ENCODE measurements around the gene CLCN6. TPM values are rescaled to one million over a fixed set of nuclear protein-coding genes. Genes with fewer than 3 reads are reported as not detected.

CLCN6 gene
- total RNA-seq, 1 donor from 2014 or later, result 56.3 TPM

DNA sequence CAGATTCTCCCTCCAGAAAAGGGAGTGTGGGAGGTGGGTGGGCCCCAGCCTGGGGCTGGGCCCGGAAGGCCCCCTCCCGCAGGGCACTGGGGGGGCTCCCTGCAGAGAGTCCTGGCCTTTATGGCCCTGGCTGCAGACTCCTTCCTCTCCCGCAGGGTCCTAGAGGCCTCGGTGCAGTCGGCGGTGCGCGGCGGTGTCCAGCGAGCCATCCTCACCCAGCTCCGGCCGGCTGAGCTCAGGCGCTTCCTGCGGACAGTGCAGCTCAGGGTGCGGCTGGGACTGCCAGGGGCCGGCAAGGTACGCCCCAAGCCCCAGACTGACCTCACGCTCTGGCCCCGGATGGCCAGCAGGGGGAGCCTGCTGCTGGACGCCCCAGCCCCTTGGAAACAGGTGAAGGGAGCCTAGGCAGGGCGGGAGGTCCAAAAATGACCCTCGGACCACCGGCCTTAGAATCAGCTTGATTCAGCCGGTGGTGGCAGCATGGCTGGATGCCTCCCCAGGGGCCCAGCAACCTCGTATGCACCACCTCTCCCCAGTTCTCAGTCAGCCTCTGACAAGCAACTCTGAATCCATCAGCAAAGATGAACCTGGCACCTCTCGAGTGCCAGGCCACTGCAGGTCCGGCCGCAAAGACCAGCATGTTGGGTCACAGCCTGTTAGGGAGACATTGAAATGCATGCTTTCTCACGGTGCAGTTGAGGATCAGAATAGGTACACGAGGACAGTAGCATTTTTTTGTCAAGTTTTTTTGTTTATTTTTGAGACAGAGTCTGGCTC is 20.8 kb upstream of the CLCN6 start:
- Mint-ChIP-seq H3K27me3 (ENCODE audit: low read depth) (no peaks in the 10 kb centered on the region), H3K27ac (ENCODE audit: unreplicated experiment) (peak overlapping the region; percentile 22), H3K9me3 (no peaks in the 10 kb centered on the region), H3K4me3 (no peak overlapping the region), H3K4me1 (peaks cover 5% of the 10 kb centered on the region), H3K36me3 (ENCODE audit: low read depth) (no peaks in the 10 kb centered on the region)
- peak; percentile 65 for DNase-seq (ENCODE audit: low read depth, low spot score)
- TF ChIP-seq, protein P1, sequence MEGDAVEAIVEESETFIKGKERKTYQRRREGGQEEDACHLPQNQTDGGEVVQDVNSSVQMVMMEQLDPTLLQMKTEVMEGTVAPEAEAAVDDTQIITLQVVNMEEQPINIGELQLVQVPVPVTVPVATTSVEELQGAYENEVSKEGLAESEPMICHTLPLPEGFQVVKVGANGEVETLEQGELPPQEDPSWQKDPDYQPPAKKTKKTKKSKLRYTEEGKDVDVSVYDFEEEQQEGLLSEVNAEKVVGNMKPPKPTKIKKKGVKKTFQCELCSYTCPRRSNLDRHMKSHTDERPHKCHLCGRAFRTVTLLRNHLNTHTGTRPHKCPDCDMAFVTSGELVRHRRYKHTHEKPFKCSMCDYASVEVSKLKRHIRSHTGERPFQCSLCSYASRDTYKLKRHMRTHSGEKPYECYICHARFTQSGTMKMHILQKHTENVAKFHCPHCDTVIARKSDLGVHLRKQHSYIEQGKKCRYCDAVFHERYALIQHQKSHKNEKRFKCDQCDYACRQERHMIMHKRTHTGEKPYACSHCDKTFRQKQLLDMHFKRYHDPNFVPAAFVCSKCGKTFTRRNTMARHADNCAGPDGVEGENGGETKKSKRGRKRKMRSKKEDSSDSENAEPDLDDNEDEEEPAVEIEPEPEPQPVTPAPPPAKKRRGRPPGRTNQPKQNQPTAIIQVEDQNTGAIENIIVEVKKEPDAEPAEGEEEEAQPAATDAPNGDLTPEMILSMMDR (conservative IDR thresholded peaks at IDR 0.05), result peak; percentile 84

DNA sequence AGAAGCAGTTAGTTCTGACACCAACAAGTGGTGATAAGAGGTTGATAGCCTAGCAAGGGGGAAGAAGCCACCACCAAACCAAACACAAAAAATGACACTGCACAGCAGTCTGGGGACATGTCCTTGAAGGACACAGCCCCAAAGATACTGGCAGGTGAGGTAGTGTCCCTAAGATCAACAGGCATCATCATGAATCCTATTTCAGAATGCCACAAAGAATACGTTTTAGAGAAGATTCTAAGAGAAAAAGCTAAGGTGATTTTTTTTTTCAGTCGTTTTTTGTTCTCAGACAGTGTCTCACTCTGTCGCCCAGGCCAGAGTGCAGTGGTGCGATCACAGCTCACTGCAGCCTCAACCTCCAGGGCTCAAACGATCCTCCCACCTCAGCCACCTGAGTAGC is 19.8 kb upstream of the CLCN6 start:
- Mint-ChIP-seq H3K4me1 (peaks cover 5% of the 10 kb centered on the region), H3K36me3 (ENCODE audit: low read depth) (no peaks in the 10 kb centered on the region), H3K9me3 (no peaks in the 10 kb centered on the region), H3K27ac (ENCODE audit: unreplicated experiment) (no peak overlapping the region), H3K4me3 (no peak overlapping the region), H3K27me3 (ENCODE audit: low read depth) (no peaks in the 10 kb centered on the region)
- DNase-seq (ENCODE audit: low read depth, low spot score), result no peak
- TF ChIP-seq, protein P1 (conservative IDR thresholded peaks at IDR 0.05), result no peak

DNA sequence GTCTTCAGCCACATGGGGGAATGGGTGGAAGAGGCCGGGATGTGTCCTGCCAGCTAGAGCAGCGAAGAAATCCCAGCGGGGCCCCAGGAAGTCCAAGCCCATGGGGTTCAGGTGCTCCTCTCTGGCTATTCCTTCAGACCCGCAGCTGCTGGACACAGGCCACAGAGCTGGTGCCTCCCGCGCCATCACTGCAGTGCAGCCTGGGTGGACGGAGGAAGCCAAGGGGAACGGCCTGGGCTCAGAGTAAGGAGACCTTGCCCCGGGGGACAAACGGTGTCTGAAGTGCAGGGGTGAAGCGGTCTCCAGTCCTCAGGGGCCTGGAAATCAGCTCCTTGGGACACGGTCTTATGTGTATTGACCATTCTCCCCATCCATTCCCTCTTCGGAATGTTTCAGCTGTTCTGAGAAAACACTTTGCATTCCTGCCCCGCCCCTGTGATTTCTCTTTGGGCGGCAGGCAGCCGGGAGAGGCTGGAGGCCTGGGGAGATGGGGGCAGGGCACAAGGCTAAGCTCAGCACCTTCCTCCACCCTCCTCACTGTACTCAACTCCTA is 18.7 kb upstream of the CLCN6 start:
- Mint-ChIP-seq H3K27ac (ENCODE audit: unreplicated experiment) (no peak overlapping the region), H3K4me1 (peaks cover 5% of the 10 kb centered on the region)

DNA sequence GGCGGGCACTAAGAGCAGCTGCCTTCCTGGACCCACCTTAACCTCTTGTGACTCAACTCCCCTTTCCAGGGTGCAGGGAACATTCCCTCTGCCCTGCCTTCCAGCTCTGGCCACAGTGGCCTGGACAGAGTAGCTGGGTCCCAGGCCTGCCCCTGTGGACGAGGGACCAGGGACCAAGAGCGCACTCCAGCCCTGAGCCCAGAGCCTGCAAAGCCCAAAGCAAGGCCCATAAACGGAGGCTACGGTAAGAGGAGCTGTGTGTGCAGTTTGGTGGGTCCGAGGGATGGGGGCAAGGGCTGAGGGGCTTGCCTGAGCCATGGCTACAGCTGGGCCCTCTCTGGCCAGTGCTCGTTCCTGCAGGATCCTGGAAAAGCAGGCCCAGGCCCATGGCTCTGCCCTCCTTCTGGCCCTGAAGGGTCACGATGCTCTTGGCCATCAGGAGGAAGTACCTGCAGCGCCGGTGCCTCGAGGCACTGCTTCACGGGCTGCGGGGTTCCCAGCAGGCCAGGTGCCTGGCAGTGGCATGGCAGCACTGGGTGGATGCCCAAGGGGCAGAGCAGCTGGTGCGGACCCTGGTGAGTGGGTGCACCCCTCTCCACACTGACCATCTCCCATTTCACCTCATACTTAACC is 18.1 kb upstream of the CLCN6 start:
- DNase-seq (ENCODE audit: low read depth, low spot score), result no peak
- TF ChIP-seq, protein P1 (conservative IDR thresholded peaks at IDR 0.05), result no peak
- H3K36me3 Mint-ChIP-seq (ENCODE audit: low read depth), result no peaks in the 10 kb centered on the region
- peaks cover 5% of the 10 kb centered on the region for H3K4me1 Mint-ChIP-seq
- no peaks in the 10 kb centered on the region for H3K27me3 Mint-ChIP-seq (ENCODE audit: low read depth)
- no peaks in the 10 kb centered on the region for H3K9me3 Mint-ChIP-seq
- H3K4me3 Mint-ChIP-seq, result no peak overlapping the region
- H3K27ac Mint-ChIP-seq (ENCODE audit: unreplicated experiment), result peak overlapping the region; percentile 43

More for the DNA sequence above, 18.7 kb upstream of the CLCN6 start:
- TF ChIP-seq, protein P1 (conservative IDR thresholded peaks at IDR 0.05), result no peak
- no peaks in the 10 kb centered on the region for H3K27me3 Mint-ChIP-seq (ENCODE audit: low read depth)
- no peak for DNase-seq (ENCODE audit: low read depth, low spot score)
- H3K4me3 Mint-ChIP-seq, result no peak overlapping the region
- no peaks in the 10 kb centered on the region for H3K9me3 Mint-ChIP-seq
- H3K36me3 Mint-ChIP-seq (ENCODE audit: low read depth), result no peaks in the 10 kb centered on the region

DNA sequence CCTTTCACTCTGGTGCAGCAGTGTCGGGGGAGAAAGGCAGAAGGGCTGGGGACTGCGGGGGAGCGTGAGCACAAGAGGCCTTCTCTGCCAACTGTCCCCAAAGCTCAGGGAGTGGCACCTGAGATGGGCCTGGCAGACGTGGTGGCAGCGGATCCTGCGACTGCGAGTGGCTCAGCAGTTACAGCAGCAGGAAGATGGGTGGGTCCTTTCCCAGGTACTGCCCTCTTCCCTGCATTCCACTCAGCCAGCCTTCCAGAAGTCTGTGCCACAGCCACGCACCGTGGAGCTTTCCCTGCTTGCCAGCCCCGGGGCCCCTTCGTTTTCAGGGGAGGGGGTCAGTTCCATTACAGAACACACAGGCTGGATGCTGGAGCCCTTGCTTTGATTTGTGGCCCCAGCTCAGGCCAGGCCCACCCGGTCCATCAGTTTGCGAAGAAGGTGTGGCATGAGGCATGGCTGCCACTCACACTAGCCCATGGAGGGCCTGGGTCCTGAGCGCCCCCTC is 17.4 kb upstream of the CLCN6 start:
- H3K27me3 Mint-ChIP-seq (ENCODE audit: low read depth), result no peaks in the 10 kb centered on the region

More for the DNA sequence above, 17.4 kb upstream of the CLCN6 start:
- no peak overlapping the region for H3K27ac Mint-ChIP-seq (ENCODE audit: unreplicated experiment)
- peaks cover 5% of the 10 kb centered on the region for H3K4me1 Mint-ChIP-seq
- DNase-seq (ENCODE audit: low read depth, low spot score), result no peak
- TF ChIP-seq, protein P1 (conservative IDR thresholded peaks at IDR 0.05), result no peak
- no peak overlapping the region for H3K4me3 Mint-ChIP-seq
- H3K9me3 Mint-ChIP-seq, result no peaks in the 10 kb centered on the region
- no peaks in the 10 kb centered on the region for H3K36me3 Mint-ChIP-seq (ENCODE audit: low read depth)

Data from neural crest cell (in vitro differentiated cells).